LNCAP (cell line): Measurements from ENCODE around the gene NES.

Experiments used
- TF ChIP-seq, protein P1 (sequence below): fragments of 450-650 bp; IDR thresholded peaks from 2 replicates; pipeline ENCODE4 v1.5.1; 2017; ENCODE audit warnings: mild to moderate bottlenecking

Gene NES

DNA sequence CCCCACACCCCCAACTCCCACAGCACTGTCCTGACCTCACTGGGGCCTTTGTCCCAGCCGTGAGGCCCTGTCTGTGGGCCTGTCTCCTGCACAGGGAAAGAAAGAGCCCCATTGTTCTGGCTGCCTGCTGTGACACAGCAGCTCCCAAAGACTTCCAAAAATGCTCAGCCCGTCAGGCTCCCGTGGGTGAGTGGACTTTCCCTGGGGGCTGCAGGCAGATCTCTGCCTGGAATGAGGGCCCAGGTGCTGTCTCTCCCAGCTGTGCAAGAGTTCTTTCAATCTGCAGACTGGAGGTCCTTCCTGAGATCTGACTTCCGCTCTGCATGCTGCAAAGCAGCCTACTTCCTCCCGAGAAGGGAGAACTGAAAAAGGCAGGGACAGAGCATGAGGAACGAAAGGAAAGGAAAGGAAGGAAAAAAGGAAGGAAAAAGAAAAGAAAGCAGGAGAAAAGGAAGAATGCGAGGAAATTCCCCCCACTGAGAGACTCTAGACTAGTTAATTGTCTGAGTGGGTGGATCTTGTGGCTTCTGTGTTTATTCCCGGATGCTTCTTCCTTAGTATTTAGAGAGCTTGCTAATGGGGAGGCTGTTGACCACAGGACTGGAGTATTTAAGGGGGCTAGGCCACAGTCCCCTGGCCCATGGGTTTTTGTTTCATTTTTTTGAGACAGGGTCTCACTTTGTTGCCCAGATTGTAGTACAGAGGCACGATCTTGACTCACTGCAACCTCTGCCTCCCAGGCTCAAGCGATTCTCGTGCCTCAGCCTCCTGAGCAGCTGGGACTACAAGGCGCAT, 15.0 kb downstream of the NES start:
- TF ChIP-seq, protein P1, sequence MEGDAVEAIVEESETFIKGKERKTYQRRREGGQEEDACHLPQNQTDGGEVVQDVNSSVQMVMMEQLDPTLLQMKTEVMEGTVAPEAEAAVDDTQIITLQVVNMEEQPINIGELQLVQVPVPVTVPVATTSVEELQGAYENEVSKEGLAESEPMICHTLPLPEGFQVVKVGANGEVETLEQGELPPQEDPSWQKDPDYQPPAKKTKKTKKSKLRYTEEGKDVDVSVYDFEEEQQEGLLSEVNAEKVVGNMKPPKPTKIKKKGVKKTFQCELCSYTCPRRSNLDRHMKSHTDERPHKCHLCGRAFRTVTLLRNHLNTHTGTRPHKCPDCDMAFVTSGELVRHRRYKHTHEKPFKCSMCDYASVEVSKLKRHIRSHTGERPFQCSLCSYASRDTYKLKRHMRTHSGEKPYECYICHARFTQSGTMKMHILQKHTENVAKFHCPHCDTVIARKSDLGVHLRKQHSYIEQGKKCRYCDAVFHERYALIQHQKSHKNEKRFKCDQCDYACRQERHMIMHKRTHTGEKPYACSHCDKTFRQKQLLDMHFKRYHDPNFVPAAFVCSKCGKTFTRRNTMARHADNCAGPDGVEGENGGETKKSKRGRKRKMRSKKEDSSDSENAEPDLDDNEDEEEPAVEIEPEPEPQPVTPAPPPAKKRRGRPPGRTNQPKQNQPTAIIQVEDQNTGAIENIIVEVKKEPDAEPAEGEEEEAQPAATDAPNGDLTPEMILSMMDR, result no peak

DNA sequence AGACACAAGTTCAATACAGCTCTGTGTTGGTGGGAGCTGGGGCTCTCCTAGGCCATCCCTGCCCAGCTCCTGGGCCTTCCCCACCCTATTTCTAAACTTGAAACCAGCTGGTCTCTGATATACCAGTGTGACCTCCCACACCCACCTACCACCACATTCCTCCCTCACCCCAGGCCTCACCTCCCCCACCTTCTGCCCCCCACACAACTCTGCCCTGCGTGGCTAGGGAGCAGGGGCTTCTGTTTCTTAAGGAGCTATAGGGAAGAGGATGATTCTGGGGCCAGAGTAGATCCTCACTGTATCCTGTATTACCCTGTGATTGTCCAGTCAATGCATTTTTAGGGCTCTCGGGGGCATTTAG, 16.5 kb downstream of the NES start:
- TF ChIP-seq, protein P1, result no peak

DNA sequence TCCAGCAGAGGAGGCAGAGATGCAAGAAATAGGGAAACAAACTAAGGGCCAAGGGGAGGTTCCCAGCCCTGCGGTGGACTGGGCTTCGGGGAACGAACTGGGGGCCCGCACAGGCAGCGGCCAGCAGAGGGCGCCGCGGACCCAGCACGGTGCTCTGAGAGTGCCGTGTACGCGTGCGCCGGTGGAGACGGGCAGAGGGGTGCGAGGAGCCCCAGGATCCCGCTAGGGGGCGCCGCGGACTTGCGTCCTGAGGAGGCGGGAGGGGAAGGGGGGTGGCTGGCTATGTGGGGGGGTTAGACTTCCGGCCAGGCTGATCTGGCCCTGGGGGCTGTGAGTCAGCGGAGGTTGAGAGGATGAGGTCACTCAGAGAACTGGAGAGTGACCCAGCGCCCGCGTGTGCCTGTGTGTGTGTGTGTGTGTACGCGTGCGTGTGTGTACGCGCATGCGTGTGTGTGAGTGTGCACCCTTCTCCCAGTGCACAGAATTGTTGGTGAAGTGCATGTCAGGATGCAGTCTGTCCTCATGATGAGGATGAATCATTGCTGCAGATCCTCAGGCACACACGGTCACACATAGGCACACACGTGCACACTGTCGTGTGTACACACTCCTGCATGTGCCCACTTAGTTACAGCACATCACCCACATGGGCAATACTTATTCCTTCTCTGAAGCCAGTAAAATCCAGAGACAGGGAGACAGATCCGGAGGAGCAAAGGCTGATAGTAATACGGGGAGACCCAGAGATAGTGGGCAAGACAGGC, 17.0 kb downstream of the NES start:
- TF ChIP-seq, protein P1, result peak; percentile 100

DNA sequence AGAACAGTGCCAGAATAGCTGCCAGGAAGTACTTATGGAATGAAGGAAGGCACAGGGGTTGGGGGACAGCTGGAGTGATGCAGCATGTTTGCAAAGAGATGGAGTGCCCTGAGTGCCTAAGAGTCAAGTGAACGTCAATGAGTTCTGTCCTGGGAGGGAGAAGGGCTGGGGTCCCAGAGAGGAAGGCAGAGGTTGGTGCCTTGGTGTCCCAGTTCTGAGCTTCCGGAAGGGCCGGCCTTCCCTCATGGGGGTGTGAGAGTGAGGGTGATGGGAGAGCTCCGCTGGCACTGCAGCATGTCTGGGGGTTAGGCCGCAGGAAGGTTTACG, 17.6 kb downstream of the NES start:
- TF ChIP-seq, protein P1, result no peak

GRCh38 chr1:156658945-156659574, 18.1 kb downstream of the NES start:
- TF ChIP-seq, protein P1, result no peak

DNA sequence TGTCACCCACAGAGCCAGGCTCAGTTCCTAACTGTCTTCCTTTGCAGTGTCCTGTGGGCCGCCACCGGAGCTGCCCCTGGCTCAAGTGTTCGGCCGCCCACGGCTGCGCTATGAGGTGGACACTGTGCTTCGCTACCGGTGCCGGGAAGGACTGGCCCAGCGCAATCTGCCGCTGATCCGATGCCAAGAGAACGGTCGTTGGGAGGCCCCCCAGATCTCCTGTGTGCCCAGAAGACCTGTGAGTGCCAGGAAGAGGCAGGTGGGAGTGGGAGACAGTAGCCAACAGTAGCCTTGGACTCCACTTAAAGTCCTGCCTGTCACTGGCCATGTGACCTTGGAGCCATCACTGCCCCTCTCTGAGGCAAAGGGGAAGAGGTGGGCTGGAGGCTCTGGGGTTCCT, 18.7 kb downstream of the NES start:
- TF ChIP-seq, protein P1, result no peak

- TF ChIP-seq, protein P1, result peak; percentile 11; the same call in 1 of the 2 replicates
These were observed 19.4 kb downstream of the NES start for GRCh38 chr1:156657741-156658319.
